GM12892 (cell line): ENCODE data around the gene NEB.
"Not testable (repeated sequence)": the region's sequence is repeated elsewhere in the genome, so short reads cannot be mapped to it uniquely, and the experiment has no call there.

Experiments
- POLR2A ChIP-seq: IDR thresholded peaks from 2 replicates; pipeline ENCODE4 v1.6.1; 2011; ENCODE audit warnings: low read depth, low read length, control low read depth
- POLR2AphosphoS5 ChIP-seq: IDR thresholded peaks from 2 replicates; pipeline ENCODE4 v1.6.1; 2011; ENCODE audit warnings: low read depth, low read length, control low read depth
- TAF1 ChIP-seq: IDR thresholded peaks from 2 replicates; pipeline ENCODE4 v1.6.1; 2011; ENCODE audit warnings: low read depth, mild to moderate bottlenecking, control low read depth, low read length, borderline replicate concordance

DNA sequence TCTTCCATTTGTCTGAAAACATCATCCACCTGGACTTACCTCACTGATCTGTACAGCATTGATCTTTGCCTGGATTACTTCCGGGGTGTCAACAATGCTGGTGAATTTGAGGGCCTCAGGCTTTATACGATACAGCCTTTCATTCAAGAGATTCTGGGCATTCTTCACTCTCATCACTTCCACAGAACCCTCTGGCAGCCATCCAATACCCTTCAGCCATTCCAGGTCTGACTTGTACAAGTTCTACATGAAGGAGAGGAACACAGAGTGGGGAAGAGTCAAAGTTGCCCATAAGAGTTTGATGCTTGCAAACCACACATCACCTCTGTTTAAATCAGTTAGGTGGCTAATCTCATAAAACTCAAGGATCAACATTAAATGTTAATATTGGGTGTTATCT is 130.7 kb downstream of the NEB start:
- not testable (repeated sequence) for TF ChIP-seq POLR2A, POLR2AphosphoS5, TAF1
